DND-41 (cell line): ENCODE data around the gene MBP.

Experiments
- EZH2 ChIP-seq: IDR thresholded peaks from 3 replicates; pipeline ENCODE4 v1.6.1; 2012; ENCODE audit warnings: borderline replicate concordance, low read depth, mild to moderate bottlenecking, moderate library complexity, low read length, inconsistent platforms; ENCODE audit not compliant: severe bottlenecking
- TF ChIP-seq, protein P1 (sequence below): IDR thresholded peaks from 2 replicates; pipeline ENCODE4 v1.5.1; 2012; ENCODE audit warnings: borderline replicate concordance, low read length, moderate library complexity, mild to moderate bottlenecking; ENCODE audit not compliant: poor library complexity, severe bottlenecking; ENCODE audit errors: extremely low read depth

- TF ChIP-seq, protein P1, sequence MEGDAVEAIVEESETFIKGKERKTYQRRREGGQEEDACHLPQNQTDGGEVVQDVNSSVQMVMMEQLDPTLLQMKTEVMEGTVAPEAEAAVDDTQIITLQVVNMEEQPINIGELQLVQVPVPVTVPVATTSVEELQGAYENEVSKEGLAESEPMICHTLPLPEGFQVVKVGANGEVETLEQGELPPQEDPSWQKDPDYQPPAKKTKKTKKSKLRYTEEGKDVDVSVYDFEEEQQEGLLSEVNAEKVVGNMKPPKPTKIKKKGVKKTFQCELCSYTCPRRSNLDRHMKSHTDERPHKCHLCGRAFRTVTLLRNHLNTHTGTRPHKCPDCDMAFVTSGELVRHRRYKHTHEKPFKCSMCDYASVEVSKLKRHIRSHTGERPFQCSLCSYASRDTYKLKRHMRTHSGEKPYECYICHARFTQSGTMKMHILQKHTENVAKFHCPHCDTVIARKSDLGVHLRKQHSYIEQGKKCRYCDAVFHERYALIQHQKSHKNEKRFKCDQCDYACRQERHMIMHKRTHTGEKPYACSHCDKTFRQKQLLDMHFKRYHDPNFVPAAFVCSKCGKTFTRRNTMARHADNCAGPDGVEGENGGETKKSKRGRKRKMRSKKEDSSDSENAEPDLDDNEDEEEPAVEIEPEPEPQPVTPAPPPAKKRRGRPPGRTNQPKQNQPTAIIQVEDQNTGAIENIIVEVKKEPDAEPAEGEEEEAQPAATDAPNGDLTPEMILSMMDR = no peak
- TF ChIP-seq EZH2 = no peak
These were observed 86.9 kb downstream of the MBP start for GRCh38 chr18:77045677-77046076.
